ENCODE data around the gene CCDC170. TPM values are rescaled to one million over a fixed set of nuclear protein-coding genes. Genes with fewer than 3 reads are reported as not detected.
A peak's percentile ranks its signal among the peaks of the same experiment; 100 is the strongest.

CCDC170 gene
- polyA plus RNA-seq, 1 donor from 2014 or later: 0.15 TPM

DNA sequence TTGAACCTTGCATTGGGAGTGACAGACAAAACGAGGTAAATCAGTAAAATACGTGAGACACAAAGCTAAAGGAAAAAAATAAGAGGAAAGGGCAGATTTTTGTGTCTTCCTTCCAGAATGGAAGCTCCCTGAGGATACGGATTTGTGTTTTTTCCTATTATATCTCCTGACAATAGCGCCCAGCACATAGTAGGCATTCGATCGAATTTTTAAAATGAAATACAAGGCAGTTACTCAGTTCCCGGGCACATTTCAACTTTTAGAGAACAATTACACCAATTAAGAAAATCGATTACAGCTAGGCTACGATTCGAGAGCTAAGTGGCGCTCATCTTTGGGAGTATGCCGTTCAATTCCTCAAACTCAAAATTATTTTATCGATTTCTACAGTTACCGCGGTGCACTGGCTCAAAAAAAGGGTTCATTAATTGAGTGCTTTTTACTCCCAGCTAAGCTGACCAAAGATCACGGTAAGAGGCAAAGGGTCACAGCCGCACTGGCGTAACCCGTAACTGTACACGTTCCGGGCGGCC, 42.3 kb upstream of the CCDC170 start:
- H3K79me2 ChIP-seq (replicated peaks; ENCODE audit: insufficient read depth, low read length): peaks cover 37% of the 10 kb centered on the region
- H3K9me3 ChIP-seq (ENCODE audit: low read length): no peaks in the 10 kb centered on the region
- TF ChIP-seq EP300 (conservative IDR thresholded peaks at IDR 0.05; ENCODE audit: poor library complexity, severe bottlenecking) (no peak), TAF1 (IDR thresholded peaks at IDR 0.05; ENCODE audit: low read depth) (no peak), RAD21 (conservative IDR thresholded peaks at IDR 0.05) (no peak)
- TF ChIP-seq, protein P1, sequence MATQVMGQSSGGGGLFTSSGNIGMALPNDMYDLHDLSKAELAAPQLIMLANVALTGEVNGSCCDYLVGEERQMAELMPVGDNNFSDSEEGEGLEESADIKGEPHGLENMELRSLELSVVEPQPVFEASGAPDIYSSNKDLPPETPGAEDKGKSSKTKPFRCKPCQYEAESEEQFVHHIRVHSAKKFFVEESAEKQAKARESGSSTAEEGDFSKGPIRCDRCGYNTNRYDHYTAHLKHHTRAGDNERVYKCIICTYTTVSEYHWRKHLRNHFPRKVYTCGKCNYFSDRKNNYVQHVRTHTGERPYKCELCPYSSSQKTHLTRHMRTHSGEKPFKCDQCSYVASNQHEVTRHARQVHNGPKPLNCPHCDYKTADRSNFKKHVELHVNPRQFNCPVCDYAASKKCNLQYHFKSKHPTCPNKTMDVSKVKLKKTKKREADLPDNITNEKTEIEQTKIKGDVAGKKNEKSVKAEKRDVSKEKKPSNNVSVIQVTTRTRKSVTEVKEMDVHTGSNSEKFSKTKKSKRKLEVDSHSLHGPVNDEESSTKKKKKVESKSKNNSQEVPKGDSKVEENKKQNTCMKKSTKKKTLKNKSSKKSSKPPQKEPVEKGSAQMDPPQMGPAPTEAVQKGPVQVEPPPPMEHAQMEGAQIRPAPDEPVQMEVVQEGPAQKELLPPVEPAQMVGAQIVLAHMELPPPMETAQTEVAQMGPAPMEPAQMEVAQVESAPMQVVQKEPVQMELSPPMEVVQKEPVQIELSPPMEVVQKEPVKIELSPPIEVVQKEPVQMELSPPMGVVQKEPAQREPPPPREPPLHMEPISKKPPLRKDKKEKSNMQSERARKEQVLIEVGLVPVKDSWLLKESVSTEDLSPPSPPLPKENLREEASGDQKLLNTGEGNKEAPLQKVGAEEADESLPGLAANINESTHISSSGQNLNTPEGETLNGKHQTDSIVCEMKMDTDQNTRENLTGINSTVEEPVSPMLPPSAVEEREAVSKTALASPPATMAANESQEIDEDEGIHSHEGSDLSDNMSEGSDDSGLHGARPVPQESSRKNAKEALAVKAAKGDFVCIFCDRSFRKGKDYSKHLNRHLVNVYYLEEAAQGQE (IDR thresholded peaks at IDR 0.05; ENCODE audit: borderline replicate concordance): no peak

DNA sequence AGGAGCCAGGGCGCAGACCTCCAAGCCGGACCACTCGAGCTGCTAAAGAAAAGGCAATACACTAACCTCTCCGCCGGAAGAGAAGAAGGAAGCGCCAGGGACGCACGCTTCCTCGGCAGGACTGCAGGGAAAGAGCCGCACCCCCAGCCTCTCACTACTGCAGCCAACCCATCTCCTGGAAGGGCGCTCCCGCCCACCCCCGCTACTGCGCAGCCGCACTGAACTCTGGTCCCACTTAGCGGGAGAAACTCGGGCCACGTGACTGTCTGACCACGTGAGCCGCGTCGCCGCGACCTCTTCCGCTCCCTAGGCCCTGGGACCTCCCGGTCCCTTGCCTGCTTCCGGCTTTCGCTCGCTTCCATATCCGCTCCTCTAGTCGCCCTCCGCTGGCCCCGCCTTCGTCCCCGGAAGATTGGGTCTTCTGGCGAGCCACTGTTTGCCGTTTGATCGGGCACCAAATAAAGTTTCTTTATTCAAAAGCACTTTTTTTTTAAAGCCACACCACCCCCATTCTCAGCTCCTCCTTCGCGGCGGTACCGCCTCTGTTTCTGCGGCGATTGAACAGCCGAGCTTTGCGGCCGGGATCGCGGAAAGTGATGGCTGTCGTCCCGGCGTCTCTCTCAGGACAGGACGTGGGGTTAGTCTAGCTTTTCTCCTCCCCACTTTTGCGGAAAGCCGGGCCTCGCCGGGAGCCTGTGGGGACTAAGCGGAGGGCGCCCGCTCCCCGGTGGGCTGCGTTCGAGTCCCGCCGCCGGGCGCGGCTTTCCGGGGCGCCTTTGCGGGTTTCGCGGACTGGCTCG, 41.7 kb upstream of the CCDC170 start, which contains the start of gene RMND1:
Gene RMND1 (minus strand): TSS at position 177 of the 800 bp plus-strand sequence. CDS start 6,315 bp downstream, outside the sequence.
- peak within 1 kb of the TSS; percentile 84 for H3K4me3 ChIP-seq (ENCODE audit: low read length)
- H3K27ac ChIP-seq (ENCODE audit: low read length): peak within 1 kb of the TSS; percentile 83
- no peaks in the 10 kb centered on the region for H3K27me3 ChIP-seq (ENCODE audit: insufficient read depth, low read depth, low read length)
- peaks cover 37% of the 10 kb centered on the region for H3K79me2 ChIP-seq (replicated peaks; ENCODE audit: insufficient read depth, low read length)
- TF ChIP-seq RAD21 (conservative IDR thresholded peaks at IDR 0.05) (peak; percentile 39), TAF1 (IDR thresholded peaks at IDR 0.05; ENCODE audit: low read depth) (peak; percentile 48), POLR2AphosphoS5 (IDR thresholded peaks at IDR 0.05) (peak; percentile 79), EP300 (conservative IDR thresholded peaks at IDR 0.05; ENCODE audit: poor library complexity, severe bottlenecking) (peak; percentile 81), SMC3 (conservative IDR thresholded peaks at IDR 0.05; ENCODE audit: poor library complexity) (peak; percentile 42), MXI1 (conservative IDR thresholded peaks at IDR 0.05; ENCODE audit: poor library complexity, severe bottlenecking) (peak; percentile 94), EZH2 (IDR thresholded peaks at IDR 0.05; ENCODE audit: borderline replicate concordance, insufficient read depth, low read length, poor library complexity, severe bottlenecking) (no peak)
- TF ChIP-seq, protein P1 (IDR thresholded peaks at IDR 0.05; ENCODE audit: borderline replicate concordance): peak; percentile 65
- TF ChIP-seq, protein P2, sequence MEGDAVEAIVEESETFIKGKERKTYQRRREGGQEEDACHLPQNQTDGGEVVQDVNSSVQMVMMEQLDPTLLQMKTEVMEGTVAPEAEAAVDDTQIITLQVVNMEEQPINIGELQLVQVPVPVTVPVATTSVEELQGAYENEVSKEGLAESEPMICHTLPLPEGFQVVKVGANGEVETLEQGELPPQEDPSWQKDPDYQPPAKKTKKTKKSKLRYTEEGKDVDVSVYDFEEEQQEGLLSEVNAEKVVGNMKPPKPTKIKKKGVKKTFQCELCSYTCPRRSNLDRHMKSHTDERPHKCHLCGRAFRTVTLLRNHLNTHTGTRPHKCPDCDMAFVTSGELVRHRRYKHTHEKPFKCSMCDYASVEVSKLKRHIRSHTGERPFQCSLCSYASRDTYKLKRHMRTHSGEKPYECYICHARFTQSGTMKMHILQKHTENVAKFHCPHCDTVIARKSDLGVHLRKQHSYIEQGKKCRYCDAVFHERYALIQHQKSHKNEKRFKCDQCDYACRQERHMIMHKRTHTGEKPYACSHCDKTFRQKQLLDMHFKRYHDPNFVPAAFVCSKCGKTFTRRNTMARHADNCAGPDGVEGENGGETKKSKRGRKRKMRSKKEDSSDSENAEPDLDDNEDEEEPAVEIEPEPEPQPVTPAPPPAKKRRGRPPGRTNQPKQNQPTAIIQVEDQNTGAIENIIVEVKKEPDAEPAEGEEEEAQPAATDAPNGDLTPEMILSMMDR (IDR thresholded peaks at IDR 0.05; ENCODE audit: poor library complexity, severe bottlenecking): peak; percentile 20
- peak within 1 kb of the TSS; percentile 92 for H3K4me2 ChIP-seq (ENCODE audit: low read length)
- no peaks in the 10 kb centered on the region for H3K36me3 ChIP-seq (ENCODE audit: insufficient read depth, low read length)
- no peaks in the 10 kb centered on the region for H3K9me2 ChIP-seq (ENCODE audit: insufficient read depth, low read length)
- H2AFZ ChIP-seq (ENCODE audit: low read depth, low read length): peak within 1 kb of the TSS; percentile 82
- H3K9ac ChIP-seq (ENCODE audit: low read length): peak within 1 kb of the TSS; percentile 73
- H3K9me3 ChIP-seq (ENCODE audit: low read length): no peaks in the 10 kb centered on the region
- H4K20me1 ChIP-seq (ENCODE audit: insufficient read depth): no peaks in the 10 kb centered on the region
- H3F3A ChIP-seq (ENCODE audit: insufficient read depth, low read length, poor library complexity, severe bottlenecking): no peaks in the 10 kb centered on the region

More for the DNA sequence above, 42.3 kb upstream of the CCDC170 start:
- Histone ChIP-seq H3K4me3 (ENCODE audit: low read length) (peak overlapping the region; percentile 84), H3K27me3 (ENCODE audit: insufficient read depth, low read depth, low read length) (no peaks in the 10 kb centered on the region), H3F3A (ENCODE audit: insufficient read depth, low read length, poor library complexity, severe bottlenecking) (no peaks in the 10 kb centered on the region), H3K4me2 (ENCODE audit: low read length) (peak overlapping the region; percentile 53), H3K27ac (ENCODE audit: low read length) (peak overlapping the region; percentile 83), H3K9ac (ENCODE audit: low read length) (peak overlapping the region; percentile 73), H3K36me3 (ENCODE audit: insufficient read depth, low read length) (no peaks in the 10 kb centered on the region), H3K9me2 (ENCODE audit: insufficient read depth, low read length) (no peaks in the 10 kb centered on the region), H2AFZ (ENCODE audit: low read depth, low read length) (peak overlapping the region; percentile 75), H4K20me1 (ENCODE audit: insufficient read depth) (no peaks in the 10 kb centered on the region)
